Inferior parietal cortex (tissue), 1 donor: ENCODE measurements around the gene ATP2C2.
"Not testable (repeated sequence)": the region's sequence is repeated elsewhere in the genome, so short reads cannot be mapped to it uniquely, and the experiment has no call there.

ENCODE experiments used
- DNase-seq: peaks from one replicate; pipeline ENCODE4 v3.0.0-alpha.2; 2016; ENCODE audit errors: extremely low spot score

ATP2C2 gene

DNA sequence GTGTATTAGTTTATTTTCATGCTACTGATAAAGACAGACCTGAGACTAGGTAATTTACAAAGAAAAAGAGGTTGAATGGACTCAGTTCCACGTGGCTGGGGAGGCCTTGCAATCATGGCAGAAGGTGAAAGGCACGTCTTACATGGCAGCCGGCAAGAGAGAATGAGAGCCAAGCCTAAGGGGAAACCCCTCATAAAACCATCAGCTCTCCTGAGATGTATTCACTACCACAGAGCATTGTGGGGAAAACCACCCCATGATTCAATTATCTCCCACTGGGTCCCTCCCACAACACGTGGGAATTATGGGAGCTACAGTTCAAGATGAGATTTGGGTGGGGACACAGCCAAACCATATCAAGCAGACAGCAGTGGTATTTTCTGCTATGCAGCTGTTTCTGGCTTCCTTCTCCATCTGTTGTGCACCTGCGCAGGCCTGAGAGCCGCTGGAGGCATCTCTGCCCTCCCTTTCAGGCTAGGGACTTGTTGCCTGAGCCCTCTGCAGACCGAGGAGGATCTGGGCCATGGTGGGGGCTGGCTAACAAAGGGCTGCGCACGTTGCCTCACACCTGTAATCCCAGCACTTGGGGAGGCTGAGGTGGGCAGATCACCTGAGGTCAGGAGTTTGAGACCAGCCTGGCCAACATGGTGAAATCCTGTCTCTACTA, 82.8 kb downstream of the ATP2C2 start:
- DNase-seq: not testable (repeated sequence)

DNA sequence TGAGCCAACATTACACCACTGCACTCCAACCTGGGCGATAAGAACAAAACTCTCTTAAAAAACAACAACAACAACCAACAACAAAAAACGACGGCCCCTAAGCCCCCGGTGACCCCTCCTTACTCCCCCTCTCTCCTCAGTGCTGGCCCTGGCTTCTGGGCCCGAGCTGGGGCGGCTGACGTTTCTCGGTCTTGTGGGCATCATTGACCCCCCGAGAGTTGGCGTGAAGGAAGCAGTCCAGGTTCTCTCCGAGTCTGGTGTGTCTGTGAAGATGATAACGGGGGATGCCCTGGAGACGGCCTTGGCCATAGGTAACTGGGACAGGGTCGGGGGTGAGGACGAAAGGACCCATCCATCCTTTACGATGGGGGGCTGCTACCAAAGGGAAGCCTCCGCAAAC, 83.4 kb downstream of the ATP2C2 start:
- DNase-seq: no peak

DNA sequence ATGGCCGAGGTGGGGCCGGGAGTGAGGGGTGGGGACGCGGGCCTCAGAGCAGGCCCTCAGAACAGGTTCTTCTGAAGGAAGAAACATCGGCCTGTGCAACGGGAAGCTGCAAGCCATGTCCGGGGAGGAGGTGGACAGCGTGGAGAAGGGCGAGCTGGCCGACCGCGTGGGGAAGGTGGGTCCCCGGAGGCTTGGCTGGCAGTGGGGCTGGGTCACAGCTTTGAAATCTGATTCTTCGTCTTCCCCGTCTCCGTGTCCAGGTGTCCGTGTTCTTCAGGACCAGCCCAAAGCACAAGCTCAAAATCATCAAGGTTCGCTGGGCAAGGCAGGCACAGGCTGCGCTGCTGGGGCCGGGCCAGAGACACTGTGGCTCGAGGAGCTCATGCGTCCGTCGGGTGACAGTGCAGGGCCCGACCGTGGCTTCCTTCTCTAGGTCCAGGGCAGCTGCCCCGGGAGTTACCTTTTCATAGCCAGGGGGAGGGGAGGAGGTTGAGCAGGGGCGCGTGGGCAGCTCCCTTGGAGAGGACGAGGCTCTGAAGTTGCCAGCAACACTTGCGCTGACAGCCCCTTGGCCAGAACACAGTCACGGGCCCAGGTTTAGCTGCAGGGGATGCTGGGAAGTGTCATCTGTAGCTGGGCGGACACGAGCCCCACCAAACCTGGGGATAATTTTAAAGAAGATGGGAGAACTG, 84.9 kb downstream of the ATP2C2 start:
- no peak for DNase-seq

DNA sequence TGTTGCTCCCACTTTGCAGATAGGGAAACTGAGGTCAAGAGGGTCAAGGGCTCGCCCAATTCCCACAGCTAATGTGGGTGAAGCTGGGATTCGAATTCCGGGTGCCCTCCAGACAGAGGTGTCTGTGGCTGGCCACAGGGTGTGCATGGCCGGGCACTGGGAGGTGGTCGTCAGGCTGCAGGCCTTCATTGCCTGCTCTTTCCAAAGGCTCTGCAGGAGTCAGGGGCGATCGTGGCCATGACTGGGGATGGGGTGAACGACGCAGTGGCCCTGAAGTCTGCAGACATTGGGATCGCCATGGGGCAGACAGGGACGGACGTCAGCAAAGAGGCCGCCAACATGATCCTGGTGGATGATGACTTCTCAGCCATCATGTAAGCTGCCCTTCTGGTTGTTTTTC, 86.3 kb downstream of the ATP2C2 start:
- DNase-seq: no peak

DNA sequence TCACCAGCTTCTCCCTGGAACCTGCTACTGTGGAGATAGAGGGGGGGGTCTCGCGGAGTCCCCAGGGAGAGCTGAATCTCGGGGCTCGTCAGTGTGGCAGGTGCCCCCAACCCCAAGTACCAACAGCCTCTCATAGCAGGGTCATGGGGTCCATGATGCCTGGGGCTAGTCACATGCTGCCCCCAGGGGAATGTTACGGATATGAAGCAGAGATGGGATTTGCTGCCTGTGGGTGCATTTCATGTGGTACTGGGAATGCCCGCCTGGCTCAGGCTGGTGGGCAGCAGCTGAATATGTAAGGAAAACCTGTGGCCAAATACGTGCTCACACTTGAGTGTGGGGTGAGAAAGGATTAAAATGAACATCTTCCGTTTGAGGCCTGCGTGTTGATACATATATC, 86.7 kb downstream of the ATP2C2 start:
- DNase-seq: no peak

DNA sequence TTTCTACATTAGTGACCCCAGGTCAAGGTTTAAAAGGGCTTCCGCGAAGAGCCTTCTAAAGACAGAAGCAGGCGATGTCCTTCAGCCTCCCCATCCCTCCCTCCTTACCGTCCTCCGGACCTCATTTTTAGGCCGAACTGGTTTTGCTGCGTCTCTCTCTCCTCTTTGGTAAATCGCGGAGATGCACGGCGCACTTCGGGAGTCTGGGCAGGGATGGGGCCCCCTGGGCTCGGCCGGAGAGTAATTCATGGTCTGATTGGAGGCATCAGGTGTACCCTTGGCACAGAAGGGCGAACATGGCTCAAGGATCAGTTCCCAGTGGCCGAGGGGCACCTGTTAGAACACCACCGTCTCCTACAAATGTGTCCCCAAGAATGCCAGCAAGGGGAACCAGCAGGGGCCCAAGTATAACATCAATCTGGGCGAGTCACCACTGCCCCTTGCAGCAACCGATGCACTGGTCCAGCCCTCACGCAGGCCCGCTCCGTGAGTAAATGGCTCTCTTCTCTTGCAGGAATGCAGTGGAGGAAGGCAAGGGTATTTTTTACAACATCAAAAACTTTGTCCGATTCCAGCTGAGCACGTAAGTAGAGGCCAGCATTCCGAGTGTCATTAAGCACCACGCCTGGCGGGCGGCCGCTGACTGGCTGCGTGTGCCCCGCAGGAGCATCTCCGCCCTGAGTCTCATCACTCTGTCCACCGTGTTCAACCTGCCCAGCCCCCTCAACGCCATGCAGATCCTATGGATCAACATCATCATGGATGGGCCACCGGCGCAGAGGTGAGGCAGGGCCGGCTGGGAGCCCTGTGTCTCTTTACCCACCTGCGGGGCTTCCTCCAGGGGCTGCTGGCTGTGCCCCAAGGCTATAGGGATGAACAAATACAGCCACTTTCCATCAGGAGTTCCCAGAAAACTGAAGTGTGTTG, 90.5 kb downstream of the ATP2C2 start:
- DNase-seq: no peak

DNA sequence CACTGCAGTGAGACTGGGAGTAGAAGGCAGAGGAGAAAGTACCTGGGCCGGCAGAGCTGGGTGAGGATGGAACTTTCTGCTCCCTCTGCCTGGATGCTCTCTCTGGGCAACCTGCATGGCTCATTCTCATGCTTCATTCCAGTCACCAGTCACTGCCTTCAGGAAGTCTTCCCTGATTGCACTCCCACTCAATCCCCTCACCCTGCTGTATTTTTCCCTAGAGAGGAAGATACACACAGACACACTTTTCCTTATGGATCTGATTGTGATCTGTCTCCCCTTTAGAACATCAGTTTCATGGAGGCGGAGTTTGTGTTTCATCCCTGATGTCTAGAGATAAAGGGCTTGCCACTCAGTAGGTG, 91.2 kb downstream of the ATP2C2 start:
- DNase-seq: no peak

DNA sequence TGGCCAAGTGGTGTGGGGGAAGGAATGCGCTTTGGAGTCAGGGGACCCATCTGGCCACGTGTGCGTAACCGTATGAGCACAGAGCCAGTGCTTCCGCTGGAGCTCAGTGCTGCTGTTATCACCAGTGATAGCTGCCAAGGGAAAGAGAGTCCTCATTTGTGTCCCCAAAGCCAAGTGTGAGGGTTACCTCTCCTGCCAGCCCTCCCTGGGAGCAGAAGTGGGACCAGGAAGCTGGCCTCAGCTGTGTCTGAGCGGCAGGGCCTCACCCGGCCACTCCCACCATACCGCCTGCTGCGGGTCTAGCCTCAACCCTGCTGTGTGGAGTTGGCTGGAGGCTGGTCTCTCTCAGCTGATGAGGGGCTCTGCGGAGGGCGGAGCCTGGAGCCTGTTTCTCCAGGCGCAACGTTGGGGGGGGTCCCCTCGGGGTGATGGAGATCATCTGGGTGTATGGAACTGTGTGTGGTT, 91.6 kb downstream of the ATP2C2 start:
- no peak for DNase-seq

DNA sequence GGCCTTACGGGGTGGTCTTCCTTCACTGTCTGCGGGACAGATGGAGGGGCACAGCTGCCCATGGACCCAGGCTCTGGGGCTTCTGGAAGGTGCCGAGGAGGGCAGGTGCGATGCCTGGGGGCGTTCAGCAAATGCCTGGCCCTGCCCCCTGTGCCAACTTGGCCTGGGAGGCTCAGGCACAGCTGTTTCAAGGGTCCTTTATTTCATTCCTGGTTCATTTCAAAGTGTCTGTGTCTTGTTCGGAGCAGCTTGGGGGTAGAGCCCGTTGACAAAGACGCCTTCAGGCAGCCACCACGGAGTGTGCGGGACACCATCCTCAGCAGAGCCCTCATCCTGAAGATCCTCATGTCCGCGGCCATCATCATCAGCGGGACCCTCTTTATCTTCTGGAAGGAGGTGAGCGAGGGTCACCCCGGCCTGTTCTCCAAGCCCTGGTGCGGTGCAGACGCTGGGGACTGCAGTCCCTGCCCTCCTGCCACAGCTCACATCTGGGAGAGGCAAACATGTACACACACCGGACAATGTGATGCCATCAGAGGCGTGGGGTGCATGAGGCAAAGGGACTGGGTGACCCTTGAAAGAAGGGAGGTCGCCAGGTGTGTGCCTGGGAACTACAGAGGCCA, 92.2 kb downstream of the ATP2C2 start:
- no peak for DNase-seq

DNA sequence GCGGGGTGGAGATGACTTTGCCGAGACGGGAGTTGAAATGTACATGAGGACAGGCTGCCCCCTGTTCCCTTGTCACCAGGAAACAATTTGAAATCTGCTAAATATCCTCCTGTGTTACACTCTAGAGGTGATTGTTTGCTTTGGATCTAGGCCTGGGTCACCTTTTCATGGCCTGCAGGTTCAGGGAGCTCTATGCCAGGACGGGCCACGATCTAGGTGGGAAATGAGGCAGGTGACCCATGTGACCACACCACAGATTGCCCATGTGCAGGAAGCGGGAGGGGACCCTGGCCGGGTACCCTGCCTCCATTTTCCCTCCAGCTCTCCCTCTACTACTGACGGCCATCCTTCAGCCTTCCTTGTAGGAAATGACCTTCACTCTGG, 92.7 kb downstream of the ATP2C2 start:
- DNase-seq: no peak

DNA sequence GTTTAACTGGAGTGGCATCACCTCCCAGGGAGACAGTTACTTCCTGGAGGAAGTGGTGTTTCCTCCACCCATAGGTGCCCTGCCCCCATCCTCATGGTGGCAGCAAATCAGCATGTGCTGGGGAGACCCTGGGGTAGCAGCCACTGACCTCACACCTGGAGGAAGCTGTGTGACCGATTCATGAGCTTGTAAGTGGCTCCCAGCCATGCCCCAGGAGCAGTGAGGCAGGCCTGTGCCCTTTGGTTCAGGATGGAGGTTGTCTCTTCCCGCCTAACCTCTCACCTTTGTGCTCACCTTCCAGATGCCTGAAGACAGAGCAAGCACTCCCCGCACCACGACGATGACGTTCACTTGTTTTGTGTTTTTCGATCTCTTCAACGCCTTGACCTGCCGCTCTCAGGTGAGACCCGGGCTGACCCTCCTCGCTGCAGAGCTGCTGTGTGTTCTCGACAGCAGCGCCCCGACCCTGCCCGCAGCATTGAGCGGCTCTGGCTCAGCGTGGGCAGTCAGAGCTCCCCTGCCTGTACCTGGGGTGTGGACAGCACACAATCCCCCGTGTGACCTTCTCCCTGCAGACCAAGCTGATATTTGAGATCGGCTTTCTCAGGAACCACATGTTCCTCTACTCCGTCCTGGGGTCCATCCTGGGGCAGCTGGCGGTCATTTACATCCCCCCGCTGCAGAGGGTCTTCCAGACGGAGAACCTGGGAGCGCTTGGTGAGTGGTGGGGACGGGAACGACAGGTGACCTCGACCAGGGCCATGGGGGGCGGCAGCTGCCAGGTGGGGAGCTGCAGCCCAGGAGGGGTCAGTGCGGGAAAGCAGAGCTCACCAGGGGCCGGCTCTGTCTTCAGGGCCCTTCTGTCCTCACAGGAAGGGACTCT, 93.3 kb downstream of the ATP2C2 start:
- no peak for DNase-seq

DNA sequence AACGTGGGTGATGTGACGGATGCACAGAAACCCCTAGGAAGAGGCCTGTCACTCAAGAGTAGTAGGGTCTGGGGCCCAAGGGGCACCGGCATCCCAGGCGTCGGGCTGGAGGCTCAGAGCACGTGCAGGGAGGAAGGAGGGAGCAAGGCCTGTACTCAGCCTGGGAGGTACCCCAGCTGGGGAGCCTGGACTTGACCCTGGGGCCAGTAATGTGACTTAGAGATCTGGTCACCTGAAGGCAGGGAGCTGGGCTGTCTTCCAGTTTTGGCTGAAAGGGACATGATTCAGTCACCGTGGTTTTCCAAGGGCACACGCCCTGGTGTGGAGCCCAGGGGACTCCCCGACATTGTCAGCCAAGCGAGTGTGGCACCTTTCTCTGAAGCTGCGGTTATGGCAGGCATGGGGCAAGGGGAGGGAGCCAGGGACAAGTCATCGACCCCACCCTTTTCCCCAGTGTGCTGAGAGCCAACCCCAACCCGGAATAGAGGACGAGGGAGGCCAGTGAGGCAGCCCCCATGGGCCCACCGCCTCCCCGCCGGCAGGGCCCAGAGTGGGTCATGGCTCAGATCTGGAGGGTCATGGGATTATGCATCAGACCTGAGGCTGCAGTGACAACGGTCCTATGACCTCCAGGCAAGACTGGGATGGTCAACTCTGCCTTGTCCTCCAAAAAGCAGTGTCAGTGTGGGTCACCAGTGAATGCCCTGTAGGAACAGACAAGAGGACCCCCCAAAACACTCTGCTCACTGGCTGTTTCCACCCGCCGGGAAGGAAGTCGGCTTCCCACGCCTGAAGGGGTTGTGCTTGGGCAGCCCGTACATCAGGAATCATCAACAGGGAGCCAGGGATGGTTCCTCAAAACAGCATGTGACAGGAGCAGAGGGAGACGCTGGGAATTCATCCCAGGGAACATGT, 94.2 kb downstream of the ATP2C2 start:
- no peak for DNase-seq

DNA sequence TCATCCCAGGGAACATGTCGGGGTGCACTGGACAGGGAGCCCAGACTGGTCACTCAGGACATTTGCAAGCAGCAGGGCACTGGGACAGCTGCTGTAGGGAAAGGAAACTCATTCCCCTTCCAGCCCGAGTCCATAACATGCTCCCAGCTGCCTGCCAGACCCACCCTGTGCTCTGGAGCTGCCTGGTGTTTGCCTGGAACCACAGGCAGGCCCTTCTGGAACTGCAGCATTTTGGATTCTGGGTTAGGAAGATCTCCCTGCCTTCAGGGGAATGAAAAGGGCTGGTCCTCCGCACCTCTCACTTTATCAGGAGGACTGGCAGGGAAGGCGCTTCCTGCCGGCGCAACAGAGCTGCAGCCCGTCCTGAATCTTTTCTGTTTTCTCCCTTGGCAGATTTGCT, 94.9 kb downstream of the ATP2C2 start:
- no peak for DNase-seq

DNA sequence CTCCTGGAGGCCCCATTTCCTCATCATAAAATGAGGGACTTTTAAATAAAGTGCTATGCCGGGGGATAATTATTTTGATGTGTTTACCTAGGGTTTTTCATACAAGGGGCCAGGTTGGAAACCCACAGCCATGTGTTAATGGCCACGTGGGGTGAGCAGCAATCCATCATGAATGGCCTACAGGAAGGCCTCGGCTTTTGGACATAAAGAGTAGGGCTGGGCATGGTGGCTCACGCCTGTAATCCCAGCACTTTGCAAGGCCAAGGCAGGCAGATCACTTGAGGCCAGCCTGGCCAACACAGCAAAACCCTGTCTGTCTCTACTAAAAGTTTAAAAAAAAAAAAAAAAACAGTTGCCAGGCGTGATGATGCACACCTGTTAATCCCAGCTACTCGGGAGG, 95.8 kb downstream of the ATP2C2 start:
- DNase-seq: no peak

DNA sequence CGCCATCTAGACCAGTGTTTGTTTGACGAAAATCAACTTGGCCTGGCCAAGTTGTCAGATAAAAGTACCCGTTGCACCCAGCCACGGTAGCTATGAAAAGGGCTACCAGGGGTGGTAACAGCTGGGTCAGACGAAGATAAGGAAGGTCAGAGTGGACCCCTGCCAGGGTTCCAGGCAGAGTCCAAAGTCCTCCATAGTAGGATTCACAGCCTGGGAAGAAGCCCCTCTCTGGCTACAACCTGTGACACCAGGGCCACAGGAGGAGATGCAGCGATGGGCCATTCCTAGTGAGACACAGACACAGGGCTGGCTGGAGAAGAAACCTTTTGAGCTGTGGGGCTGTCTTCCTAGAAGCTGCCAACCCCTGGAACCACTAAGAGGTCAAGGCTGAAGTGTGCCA, 96.8 kb downstream of the ATP2C2 start:
- DNase-seq: no peak

DNA sequence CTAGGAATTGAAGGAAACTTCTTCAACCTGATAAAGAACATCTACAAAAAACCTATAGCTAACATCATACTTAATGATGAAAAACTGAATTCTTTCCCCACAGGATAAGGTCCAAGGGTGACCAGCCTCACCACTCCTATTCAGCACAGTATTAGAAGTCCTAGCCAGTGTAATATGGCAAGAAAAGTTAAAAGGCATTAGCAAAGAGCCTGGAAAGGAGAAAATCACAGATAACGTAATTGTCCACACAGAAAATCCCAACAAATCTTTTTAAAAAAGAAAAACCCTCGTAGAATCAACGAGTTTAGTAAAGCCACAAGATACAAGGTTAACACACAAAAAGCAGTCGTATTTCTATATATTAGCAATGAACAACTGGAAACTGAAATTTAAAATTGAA, 98.4 kb downstream of the ATP2C2 start:
- no peak for DNase-seq

DNA sequence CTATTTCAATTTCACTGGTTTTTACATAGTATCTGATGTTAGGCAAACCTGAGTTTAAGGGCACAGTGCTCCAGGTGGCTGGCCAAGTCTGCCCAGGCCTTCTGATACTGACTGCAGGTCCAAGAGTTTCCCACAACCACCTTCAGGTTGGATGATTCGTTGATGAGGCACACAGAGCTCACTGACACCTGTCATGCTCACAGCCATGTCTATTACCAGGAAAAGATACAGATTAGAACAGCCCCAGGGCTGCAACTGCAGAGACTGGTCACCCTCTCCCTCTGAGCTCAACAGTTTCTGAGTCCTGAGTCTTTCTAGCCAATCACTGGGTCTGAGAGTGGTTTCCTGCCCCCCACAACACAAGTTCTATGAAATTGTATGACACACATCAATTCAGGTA, 98.9 kb downstream of the ATP2C2 start:
- no peak for DNase-seq

DNA sequence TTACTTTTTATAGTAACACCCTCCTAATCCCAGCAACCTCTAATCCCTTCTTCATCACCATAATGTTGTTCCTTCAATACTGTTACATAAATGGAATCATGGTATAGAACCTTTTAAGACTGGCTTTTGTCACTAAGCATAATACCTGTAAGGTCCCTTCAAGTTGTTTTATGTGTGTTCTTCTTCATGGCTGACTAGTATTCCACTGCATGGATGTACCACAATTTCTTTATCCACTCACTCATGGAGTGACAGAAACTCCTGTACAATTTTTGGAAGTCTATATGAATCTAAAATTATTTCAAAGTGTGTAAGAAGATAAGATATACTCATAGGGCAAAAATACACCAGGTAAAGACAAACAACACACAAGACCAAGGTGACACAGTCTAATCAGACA, 99.4 kb downstream of the ATP2C2 start:
- no peak for DNase-seq

DNA sequence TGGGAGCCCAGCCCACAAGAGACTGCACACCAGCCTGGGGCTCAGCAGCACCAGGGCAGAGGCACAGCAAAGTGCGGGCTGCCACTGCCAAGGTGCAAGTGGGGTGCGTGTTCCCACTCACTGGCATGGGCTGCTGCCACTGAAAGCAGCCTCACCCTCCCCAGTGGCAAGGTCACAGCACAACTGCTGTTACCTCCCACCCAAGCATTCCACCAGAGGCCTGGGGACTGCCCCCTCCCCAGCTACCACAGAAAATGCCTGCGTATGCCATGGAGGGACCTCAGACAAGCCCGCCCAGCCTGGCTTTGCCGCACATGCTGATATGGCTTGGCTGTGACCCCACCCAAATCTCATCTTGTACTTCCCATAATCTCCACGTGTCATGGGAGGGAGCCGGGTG, 103.0 kb downstream of the ATP2C2 start:
- DNase-seq: no peak

DNA sequence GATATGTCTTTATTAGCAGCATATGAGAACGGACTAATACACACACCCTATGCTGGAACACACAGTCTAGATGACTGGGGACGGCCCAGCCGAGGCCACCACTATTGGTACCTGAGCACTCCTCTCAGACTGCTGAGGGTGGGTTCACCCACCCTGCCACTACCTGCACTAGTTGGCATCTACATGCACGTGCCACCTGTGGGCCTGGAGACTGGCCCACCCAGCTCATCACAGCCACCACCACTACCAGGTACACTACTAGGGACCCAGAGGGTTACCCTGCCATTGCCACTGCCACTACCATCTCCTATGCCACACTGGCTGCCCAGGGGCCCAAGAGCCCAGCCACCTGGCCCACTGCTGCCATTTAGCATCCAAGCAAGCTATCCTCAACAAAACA, 103.6 kb downstream of the ATP2C2 start:
- DNase-seq: no peak
